AG09309 (cell line): ENCODE results near the gene NDUFAF8.

Experiments used
- DNase-seq: peaks from one replicate; pipeline ENCODE4 v3.0.0-alpha.2; 2010; ENCODE audit warnings: low read depth
- H3K4me3 ChIP-seq: 2 replicates; pipeline ENCODE4 v1.5.1; 2011; ENCODE audit warnings: mild to moderate bottlenecking, low read depth, low read length, moderate library complexity; ENCODE audit not compliant: control insufficient read depth
- CTCF ChIP-seq: IDR thresholded peaks from 2 replicates; pipeline ENCODE4 v1.5.1; 2011; ENCODE audit warnings: mild to moderate bottlenecking, low read depth, low read length, inconsistent platforms; ENCODE audit not compliant: insufficient read depth, control insufficient read depth; ENCODE audit errors: missing control alignments

Gene NDUFAF8

GRCh38 chr17:81276781-81277180 lies 37.7 kb downstream of the NDUFAF8 start:
- no peak for TF ChIP-seq CTCF

GRCh38 chr17:81277421-81277820 lies 38.3 kb downstream of the NDUFAF8 start:
- TF ChIP-seq CTCF = no peak
- H3K4me3 ChIP-seq = no peak overlapping the region
- no peak for DNase-seq

More at GRCh38 chr17:81276781-81277180, 37.7 kb downstream of the NDUFAF8 start:
- no peak for DNase-seq
- H3K4me3 ChIP-seq = no peak overlapping the region

- DNase-seq = no peak
- TF ChIP-seq CTCF = no peak
- no peak overlapping the region for H3K4me3 ChIP-seq
Measured at GRCh38 chr17:81277946-81278693, 39.0 kb downstream of the NDUFAF8 start.

DNA sequence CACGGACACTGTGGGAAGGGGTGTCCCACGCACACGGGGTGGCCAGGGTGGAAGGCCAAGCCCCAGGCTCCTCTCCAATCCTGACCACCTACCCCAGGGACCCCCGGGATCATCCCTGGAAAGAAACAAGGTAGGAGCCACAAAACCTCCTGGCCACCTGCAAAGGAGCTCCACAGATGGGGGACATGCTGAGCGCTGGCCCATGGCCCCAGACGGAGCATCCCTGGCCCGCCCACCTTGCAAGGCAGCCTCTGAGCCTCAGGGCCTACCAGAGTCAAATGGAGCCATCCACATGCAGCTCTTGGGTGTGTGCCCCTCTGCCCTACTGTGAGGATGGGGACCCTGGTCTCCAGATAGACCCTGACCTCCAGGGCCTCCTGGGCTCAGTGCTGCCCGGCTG lies 39.7 kb downstream of the NDUFAF8 start:
- DNase-seq = no peak
- TF ChIP-seq CTCF = no peak
- H3K4me3 ChIP-seq = no peak overlapping the region

- H3K4me3 ChIP-seq = no peak overlapping the region
- no peak for DNase-seq
- no peak for TF ChIP-seq CTCF
Measured at GRCh38 chr17:81279278-81280275, 40.5 kb downstream of the NDUFAF8 start.

DNA sequence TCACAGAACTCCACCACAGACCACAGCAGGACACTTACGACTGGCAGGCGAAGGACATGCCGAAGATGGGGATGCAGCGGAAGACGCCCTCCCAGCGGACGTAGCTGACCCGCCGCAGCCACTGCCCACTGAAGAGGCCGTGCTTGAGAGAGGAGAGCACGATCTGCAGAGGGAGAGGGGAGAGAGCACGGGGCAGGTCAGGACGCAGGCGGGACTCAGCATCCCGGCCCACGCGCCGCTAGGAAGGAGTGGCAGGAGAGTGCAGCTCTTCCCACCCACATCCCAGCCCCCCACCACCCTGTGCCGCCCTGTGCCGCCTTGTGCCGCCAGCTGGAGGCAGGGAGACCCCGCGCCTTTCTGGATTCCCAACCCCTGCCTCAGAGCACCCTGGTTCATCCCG lies 41.5 kb downstream of the NDUFAF8 start:
- TF ChIP-seq CTCF = no peak
- DNase-seq = no peak
- no peak overlapping the region for H3K4me3 ChIP-seq
